GM19193 (cell line): ENCODE data around the gene CCM2.

ENCODE experiments used
- POLR2A ChIP-seq: IDR thresholded peaks from 4 replicates; pipeline ENCODE4 v1.6.1; 2011; ENCODE audit not compliant: insufficient read depth, insufficient read length; ENCODE audit errors: extremely low read depth

The CCM2 gene

GRCh38 chr7:44975331-44976039 lies 24.5 kb upstream of the CCM2 start:
- TF ChIP-seq POLR2A: no peak

- TF ChIP-seq POLR2A: no peak
Observed at GRCh38 chr7:44976040-44976745, 23.8 kb upstream of the CCM2 start.

GRCh38 chr7:44976746-44977196 lies 23.2 kb upstream of the CCM2 start:
- no peak for TF ChIP-seq POLR2A

- peak; percentile 56 for TF ChIP-seq POLR2A
Observed at GRCh38 chr7:44977304-44977958, 22.6 kb upstream of the CCM2 start.

GRCh38 chr7:44977959-44978335 lies 22.1 kb upstream of the CCM2 start:
- TF ChIP-seq POLR2A: no peak

- TF ChIP-seq POLR2A: peak; percentile 80
Observed at GRCh38 chr7:44978511-44979366, 21.3 kb upstream of the CCM2 start, which contains the start of gene MYO1G. MYO1G (minus strand) TSS chr7:44979015; CDS start chr7:44978961, 54 bp downstream.

GRCh38 chr7:44979481-44980392 lies 20.3 kb upstream of the CCM2 start:
- no peak for TF ChIP-seq POLR2A

- TF ChIP-seq POLR2A: no peak
Observed at GRCh38 chr7:44980393-44981034, 19.5 kb upstream of the CCM2 start.

- TF ChIP-seq POLR2A: peak; percentile 44
Observed at GRCh38 chr7:44981035-44981706, 18.8 kb upstream of the CCM2 start.

- TF ChIP-seq POLR2A: no peak
Observed at GRCh38 chr7:44982535-44982923, 17.5 kb upstream of the CCM2 start.

- TF ChIP-seq POLR2A: no peak
Observed at GRCh38 chr7:44982970-44983369, 17.0 kb upstream of the CCM2 start.

GRCh38 chr7:44983742-44984477 lies 16.1 kb upstream of the CCM2 start:
- TF ChIP-seq POLR2A: no peak
